ENCODE results near the gene CENPN. TPM values are rescaled to one million over a fixed set of nuclear protein-coding genes. Genes with fewer than 3 reads are reported as not detected.

Gene CENPN
- total and polyA plus RNA-seq, 2 of the 13 experiments (the other 11 are each of a cell fraction or from before 2014, with no cell fraction given): 29.7 to 129 TPM

GRCh38 chr16:80997139-80997798 lies 9.7 kb upstream of the CENPN start (continued):
- TF ChIP-seq CTCF (CRISPR knock-in tag; IDR thresholded peaks at IDR 0.05): no peak
- no peak for TF ChIP-seq CSRNP1 (CRISPR knock-in tag; IDR thresholded peaks at IDR 0.05)
- no peak for TF ChIP-seq SAFB2 (CRISPR knock-in tag; IDR thresholded peaks at IDR 0.05; ENCODE audit: borderline replicate concordance, low read depth)
- peak; percentile 54 for TF ChIP-seq DRAP1 (CRISPR knock-in tag; IDR thresholded peaks at IDR 0.05)
- TF ChIP-seq REST (IDR thresholded peaks at IDR 0.05; ENCODE audit: borderline replicate concordance in 1 of 2, low read depth in 1 of 2, low read length in 2 of 2): no peak
- TF ChIP-seq ZBTB3 (CRISPR knock-in tag; IDR thresholded peaks at IDR 0.05; ENCODE audit: borderline replicate concordance, low read depth): no peak
- TF ChIP-seq ZNF414 (CRISPR knock-in tag; IDR thresholded peaks at IDR 0.05): no peak
- no peak for TF ChIP-seq CBX5 (CRISPR knock-in tag; IDR thresholded peaks at IDR 0.05; ENCODE audit: borderline replicate concordance)
- 0 out of 2 replicates have a peak, but pooled peaks have one; percentile 48 for TF ChIP-seq ELF3 (CRISPR knock-in tag; IDR thresholded peaks at IDR 0.05)
- no peak for TF ChIP-seq RXRB (CRISPR knock-in tag; IDR thresholded peaks at IDR 0.05; ENCODE audit: borderline replicate concordance)
- no peak for TF ChIP-seq SMARCC2 (IDR thresholded peaks at IDR 0.05)
- no peak for TF ChIP-seq ZBTB7A (CRISPR knock-in tag; IDR thresholded peaks at IDR 0.05)
- no peak for TF ChIP-seq ZNF225 (CRISPR knock-in tag; IDR thresholded peaks at IDR 0.05)
- TF ChIP-seq AHR (CRISPR knock-in tag; IDR thresholded peaks at IDR 0.05): no peak
- no peak for TF ChIP-seq HOXA9 (CRISPR knock-in tag; IDR thresholded peaks at IDR 0.05; ENCODE audit: borderline replicate concordance)
- TF ChIP-seq MTA3 (CRISPR knock-in tag; IDR thresholded peaks at IDR 0.05): no peak
- no peak for TF ChIP-seq ZNF660 (CRISPR knock-in tag; IDR thresholded peaks at IDR 0.05; ENCODE audit: borderline replicate concordance, low read depth)
- TF ChIP-seq ZNF292 (CRISPR knock-in tag; IDR thresholded peaks at IDR 0.05; ENCODE audit: borderline replicate concordance, low read depth): no peak
- no peak for TF ChIP-seq SMAD9 (CRISPR knock-in tag; IDR thresholded peaks at IDR 0.05)
- TF ChIP-seq ZNF136 (CRISPR knock-in tag; IDR thresholded peaks at IDR 0.05; ENCODE audit: low read depth): no peak
- TF ChIP-seq ZNF703 (CRISPR knock-in tag; IDR thresholded peaks at IDR 0.05; ENCODE audit: borderline replicate concordance): no peak

Measured in HepG2 (cell line).